HK-2 (cell line): ENCODE data around the gene AKAP8.
"Not testable (repeated sequence)": the region's sequence is repeated elsewhere in the genome, so short reads cannot be mapped to it uniquely, and the experiment has no call there.

Experiments
- DNase-seq: peaks from one replicate; pipeline ENCODE4 v3.0.0-alpha.2; 2018; ENCODE audit not compliant: unreplicated experiment

AKAP8 gene

DNA sequence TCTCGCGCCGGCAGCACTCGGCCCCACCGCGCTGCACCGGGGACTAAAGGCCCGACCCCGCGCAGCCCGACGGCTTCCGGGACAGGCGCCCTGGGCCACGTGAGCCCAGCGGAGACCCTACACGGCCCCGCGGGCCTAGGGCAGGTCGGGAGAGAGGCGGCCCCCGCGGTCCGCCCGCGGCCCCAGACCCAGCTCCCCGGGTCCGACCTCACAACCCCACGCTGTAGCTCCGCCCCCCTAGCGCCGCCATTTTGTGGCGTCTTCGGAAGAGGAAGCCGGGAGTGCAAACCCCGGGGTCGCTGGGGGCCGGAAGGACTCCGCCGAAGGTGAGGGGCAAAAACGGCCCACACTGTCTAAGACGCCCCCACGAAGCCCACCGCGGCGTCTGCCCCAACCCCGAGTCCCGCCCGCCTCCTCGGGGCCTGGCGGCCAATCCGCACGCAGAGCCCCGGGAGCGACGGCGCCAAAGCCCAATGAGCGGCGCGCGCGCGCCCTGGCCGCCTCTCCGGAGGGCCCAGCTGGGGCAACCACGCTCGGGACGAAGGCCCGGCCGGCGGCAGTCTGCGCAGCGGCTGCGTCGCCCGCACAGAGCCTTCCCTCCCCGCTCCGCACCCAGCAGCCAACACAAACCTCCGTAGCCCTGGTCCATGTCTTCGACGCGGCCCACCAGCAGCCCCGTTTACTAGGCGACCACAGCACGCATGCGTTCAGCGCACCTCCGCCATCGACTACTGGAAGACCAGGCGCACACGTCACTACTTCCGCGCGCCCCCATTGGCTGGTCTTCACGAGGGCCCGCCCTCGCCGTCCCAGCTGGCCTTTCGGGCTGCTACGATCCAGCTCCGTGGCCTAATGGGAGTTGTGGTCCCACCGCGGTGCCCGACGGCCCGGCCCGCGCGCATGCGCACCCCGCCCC lies at the start of gene AKAP8:
Gene AKAP8, minus strand, starts transcription at position 705 of the 916 bp plus-strand sequence. Its CDS starts 56 bp downstream, at position 649.
- peak; percentile 99 for DNase-seq

DNA sequence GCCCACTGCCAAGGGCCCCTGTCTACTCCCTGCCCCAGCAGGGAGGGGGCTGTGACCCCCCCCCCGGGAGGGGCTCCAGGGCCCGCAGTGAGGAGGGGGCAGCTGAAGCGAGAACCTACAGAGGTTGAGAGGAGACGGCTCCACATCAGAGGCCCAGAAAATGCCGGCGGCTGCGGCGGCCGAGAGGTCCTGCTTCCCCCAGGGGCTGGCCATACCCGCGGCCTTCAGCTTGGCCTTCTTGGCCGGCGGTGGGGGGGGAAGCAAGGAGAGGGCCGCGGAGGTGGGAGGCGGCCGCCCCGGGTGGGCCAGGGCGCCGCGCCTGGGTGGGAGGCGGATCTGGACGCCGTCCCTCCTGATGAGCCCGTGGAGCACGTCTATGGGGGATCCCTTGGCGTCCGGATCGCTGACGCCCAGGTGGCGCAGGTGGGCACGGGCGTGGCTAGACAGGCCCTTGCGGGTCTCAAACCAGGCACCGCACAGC lies 48.4 kb upstream of the AKAP8 start:
- no peak for DNase-seq

DNA sequence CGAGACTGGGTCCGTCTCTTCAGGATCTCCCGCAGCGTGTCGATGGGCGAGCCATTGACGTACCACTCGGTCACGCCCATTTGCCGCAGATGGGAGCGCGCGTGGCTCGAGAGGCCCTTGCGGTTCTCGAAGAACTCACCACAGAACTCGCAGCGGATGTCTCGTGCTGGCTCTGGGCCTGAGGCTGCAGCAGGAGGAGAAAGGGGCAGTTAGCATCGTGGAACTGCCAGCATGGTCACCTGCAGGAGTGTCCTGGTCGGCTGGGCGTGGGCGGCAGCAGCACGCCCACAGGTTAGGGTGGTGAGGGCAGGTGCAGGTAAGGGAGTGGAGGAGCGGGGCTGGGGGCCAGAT lies 47.7 kb upstream of the AKAP8 start:
- no peak for DNase-seq

DNA sequence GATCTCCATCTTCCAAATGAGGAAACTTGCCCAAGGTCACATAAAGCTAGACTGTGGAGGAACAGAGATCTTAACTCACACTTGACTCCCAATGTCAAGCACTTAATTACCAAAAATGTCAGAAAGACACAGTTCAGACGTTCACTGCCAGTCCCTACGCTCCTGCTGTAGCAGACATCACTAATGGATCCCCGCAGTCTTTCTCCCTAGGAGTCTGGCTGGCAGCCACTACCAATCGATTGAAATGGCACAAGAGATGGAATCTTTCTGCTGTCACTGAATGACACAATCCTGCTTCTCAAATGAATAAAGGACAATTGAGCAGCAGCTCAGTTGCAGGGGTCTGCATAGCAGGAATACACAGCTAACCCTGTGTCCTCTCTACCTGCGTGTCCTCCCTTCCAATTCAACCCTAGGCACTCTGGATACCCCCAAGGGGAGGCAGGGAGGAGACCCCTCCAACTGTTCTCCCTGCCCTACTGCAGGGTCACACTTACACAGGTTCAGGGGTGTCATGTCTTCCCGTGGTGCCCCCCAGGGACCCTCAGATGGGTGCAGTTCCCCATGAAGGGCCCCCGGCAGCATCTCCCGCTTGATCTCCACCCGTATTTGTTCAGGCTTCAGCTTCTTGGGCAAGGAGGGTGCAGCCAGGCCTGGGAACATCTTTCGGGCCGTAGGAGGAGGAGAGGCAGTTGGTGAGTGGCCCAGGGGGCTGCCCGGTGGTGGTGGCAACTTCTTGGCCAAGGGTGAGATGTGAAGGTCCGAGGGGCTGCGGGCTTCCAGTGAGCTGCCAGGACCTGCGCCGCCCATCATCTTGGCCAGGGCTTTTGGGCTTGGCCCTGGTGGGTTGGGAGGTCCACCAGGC lies 47.1 kb upstream of the AKAP8 start:
- no peak for DNase-seq

DNA sequence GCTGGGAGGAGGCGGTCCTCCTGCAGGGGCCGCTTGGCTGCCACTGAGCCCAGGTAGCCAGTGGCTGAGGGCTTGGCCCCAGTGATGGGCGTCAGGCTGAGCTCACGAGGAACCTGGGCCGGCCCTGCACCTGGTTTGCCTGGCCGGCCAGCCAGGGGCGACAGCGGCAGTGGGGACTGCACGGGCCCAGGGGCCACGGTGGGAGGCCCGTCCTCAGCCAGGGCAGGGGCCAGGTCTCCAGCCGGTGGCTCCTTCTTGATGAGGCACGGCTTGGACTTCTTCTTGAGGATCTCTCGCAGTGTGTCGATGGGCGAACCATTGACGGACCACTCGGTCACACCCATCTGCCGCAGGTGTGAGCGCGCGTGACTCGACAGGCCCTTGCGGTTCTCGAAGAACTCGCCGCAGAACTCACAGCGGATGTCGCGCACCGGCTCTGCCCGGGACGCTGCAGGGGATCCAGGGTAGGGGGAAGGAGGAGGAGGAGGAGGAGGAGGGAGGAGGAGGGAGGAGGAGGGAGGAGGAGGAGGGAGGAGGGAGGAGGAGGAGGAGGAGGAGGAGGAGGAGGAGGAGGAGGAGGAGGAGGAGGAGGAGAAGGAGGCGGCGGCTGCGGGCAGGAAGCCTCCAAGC lies 45.8 kb upstream of the AKAP8 start:
- no peak for DNase-seq

DNA sequence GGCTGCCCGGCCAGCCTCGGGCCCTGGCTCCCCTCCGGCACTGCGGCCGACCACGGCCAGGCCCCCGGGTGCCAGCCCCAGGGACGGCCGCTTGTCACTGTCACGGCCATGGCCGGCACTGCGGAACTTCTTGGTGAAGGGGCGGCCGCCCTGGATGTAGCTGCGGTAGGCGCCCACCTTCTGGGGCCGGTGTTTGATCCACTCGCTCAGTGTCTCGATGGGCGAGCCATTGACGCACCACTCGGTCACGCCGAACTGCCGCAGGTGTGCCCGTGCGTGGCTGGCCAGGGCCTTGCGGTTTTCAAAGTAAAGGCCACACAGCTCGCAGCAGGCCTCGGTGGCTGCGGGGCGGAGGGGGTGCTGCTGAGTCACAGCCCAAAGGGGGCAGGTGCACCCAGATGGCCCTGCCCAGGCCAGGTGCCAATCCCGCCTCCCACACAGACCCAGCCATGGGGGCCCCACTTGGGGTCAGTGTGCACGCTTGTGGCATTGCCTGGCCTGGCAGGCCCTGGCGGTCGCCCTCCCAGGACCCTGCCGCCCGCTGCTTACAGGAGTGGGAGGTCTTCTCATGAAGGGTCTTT lies 45.2 kb upstream of the AKAP8 start:
- DNase-seq = no peak

DNA sequence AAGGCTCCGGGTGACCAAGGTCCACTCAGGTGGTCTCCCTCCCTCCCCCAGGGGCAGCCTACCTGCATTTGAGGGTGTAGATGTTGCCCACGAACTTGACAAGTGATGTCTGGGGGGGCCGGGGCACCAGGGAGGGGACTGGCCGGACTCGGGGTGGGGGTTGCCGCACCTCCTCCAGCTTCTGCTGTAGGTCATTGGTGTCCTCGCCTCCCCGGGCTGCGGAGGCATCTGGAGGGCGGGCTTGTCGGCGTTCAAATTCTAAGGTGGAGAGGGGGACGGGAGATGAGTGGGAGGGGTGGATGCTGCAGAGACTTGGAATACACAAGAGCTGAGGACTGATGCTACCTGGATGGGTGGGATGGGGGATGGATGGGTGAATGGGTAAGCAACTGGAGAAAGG lies 44.5 kb upstream of the AKAP8 start:
- no peak for DNase-seq

DNA sequence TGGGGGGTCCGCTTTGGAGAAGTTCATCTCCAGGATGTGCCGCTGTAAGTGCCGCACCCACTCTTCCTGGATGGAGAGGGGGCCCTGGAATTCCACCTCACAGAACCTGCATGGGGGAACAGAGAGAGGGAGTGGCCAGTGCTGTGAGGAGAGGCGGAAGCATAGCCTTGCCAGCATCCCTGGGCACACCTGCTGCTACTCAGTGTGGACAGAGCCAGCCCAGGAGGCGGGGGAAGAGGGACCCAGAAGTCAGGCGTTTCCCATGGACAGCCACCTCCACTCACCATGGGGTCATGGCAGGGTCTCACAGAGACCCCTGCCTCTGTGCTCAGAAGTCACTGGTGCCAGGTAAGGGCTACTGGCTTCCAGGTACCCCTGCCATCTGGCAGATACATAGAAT lies 43.5 kb upstream of the AKAP8 start:
- DNase-seq = no peak

DNA sequence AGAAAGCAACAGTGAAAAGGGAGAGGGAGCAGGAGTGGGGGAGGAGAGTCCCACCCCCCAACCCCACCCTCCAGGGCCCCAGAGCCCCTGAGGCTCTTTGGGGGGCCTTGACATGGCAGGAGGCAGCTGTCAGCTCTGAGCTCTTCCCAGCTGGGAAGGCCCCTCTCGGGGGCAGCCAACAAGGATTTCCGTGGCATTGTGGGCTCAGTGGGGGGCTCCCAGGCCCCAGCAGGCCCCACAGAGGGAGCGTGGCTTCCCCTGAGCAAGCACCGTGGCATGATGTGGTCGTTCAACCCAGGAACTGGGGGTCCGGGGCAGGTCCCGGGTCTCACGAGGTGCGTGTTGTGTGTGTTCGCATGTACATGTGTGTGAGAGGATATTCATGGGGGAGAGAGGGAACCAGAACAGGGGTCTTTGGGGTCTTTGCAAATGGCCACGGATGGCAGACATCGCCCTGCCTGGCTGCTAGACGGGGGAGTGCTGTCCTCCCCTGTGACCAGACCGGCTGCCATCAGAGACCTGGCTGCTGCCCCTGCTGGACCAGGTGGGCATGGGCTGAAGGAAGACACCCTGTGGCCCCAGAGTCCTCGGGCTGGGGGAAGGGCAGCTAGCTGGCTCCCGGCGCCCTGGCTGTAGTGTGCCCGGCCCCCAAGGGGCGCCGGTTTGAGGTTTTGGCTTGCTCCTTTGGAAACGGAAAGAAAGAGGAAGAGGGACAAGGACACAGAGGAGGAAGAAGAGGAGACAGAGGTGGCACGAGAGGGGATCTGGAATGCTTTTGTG lies 42.9 kb upstream of the AKAP8 start:
- no peak for DNase-seq

DNA sequence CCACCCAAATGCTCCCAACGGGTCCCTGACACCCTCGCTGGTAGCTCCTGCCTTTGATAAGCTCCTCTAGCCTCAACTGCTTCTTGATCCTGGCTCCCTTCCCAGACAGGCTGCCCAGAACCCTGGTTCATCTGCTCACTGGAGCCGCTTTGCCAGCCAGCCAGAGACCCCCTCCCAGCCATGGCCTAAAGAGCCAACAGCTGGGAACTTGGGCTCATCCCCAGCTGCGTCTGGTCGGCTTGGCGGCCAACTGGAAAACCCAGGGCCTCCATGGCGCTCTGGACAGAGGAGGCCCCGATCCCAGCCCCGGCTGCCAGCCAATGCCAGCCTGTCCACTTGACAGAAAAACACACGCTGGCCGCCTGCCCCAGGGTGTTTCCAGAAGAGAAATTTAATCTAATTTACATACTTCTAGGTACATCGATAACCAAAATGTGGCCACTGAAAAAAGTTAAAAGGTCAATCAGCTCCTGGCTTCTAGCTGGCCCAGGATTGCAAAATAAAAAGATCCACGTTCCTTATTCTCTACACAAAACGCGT lies 42.2 kb upstream of the AKAP8 start:
- DNase-seq = no peak

DNA sequence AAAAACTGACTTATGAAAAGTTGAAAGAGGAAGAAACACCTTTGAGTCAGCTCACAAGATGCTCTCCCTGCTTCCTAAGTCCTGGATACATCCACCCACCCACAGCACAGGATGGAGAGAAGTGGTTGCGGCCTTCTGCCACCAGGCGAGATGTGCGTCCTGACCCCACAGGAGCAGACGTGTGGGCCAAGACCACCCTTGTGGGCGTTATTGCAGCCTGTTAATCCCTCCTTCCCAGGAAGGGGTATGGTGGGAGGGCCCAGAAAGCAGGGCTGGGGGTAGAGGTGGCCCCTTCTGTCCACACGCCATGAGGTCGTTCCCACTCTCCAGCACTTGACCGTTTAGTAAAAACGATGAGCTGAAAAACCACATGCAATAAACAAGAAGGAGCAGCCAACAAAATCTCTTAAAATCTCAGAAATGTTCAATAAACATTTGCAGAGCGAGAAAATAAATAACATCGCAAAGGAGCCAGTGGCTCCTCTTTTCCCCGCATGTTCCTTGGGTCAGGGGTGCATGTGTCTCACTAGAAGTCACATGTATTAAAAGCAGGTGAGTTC lies 41.6 kb upstream of the AKAP8 start:
- DNase-seq = no peak

DNA sequence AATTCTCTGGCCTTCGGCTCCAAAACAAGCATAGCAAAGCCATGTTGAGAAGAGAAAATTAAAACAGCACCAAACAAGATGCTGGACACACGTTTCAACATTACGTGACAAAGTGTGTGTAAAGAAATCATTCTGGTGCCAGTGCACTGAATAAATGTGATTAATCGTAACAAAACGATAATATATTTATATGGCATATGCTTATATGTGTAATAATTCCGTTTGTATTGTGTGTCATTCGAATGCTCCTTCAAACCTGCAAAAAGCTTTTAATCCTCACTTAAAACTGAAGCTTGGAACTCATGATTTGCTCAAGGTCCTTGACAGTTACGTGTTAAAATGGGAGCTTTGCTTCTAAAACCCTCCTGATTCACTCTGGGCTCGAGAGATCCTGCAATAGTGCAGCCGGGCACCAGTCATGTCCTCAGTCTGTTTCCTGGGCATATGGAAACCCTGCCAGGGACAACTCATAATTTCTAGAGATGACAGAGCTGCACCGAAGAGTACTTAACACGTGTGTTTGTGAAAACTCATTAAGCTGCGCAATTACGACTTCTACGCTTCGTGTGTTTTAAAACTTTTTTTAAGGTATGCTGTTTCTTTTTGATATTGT lies 39.9 kb upstream of the AKAP8 start:
- no peak for DNase-seq

DNA sequence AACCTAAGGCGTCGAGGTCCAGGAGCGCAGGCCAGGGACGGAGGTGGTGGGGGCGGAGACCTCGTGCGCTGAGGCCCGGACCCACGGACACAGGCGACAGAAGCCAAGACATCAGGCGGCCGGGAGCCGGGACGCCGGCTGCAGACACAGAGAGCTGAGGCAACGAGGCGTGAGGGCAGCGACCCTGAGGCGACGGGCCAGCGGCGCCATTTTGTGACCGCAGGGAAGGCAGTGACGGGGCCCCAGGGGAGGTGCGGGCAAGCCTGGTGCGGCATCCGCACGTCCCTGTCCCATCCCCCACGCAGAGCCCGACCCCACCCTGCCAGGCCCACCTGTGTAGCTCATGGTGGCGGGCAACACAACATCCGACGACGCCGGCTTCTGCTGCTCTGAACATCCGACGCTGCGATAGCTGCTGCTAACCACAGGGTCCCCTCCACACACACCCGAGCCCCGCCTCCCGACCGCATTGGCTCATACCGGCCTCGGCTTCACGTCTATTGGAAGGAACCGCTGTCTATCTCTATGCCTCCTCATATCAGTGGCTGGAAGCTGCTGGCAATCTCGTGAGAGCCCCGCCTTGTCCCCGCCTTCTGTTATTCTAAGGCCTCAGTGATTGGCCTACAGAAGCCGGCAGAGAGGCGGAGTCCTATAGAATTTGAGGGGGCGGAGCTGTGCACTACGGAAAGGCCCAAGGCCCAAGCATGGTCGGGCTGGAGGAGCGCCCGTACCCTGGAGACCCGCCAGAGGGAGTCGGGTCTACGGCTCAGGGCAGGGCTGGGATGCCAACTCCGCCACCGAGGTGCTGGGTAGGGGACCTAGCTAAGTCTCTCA lies 39.2 kb upstream of the AKAP8 start, which contains the start of gene AKAP8L:
Gene AKAP8L, minus strand, starts transcription at position 410 of the 834 bp plus-strand sequence. Its CDS starts 65 bp downstream, at position 345.
- peak; percentile 99 for DNase-seq

DNA sequence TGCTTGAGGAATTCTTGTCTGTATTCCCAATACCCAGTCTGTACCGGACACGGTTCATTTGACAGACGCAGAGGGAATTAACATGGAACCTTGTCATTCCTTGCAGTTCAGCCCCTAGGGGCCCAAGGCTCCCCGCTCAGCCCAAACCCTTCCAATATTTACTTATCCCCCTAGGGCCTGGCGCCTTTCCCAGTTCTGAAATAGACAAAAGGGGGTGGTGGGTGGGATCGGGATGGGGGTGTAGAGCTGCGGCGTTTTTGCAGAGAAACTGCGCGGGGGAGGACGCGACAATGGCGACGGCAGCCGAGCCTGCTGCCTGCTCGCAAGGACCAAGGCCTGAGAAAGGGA lies 38.6 kb upstream of the AKAP8 start:
- DNase-seq = no peak

DNA sequence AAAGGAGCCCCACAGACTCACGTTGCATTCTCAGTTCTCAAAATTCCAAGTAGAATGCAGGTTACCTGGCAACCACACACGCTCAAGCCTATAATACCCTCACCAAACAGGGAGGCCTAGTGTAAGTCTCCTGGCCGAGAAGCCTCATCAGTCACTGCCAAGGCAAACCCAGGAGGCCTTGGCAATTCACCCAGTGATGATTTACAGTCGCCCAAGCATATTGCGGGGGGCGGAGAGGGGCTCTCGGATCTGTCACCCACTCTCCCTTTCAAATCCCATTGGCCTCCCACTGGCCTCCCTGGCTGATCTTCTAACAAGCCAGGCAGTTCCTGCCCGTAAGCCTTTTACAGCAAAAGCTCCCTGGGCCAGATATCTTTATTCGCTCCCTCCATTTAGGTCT lies 38.1 kb upstream of the AKAP8 start:
- DNase-seq = no peak

DNA sequence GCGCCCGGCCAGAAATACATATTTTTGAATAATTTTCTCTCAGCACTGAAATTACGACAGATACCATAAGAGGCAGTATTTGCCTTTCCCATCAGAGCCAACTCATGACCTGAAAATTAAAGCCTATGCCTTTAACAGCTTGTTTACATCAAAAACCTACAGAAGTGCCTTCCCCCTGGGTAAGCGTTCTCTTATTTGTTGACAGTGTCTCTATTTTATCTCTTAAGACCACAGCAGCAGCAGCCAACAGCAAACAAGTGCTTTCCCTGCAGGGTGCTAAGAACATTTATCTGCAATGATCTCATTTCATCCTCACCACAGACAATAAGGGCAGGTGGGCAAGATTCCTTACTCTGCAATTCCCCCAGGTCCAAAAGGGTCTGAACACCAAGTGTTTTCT lies 33.2 kb upstream of the AKAP8 start:
- DNase-seq = no peak

DNA sequence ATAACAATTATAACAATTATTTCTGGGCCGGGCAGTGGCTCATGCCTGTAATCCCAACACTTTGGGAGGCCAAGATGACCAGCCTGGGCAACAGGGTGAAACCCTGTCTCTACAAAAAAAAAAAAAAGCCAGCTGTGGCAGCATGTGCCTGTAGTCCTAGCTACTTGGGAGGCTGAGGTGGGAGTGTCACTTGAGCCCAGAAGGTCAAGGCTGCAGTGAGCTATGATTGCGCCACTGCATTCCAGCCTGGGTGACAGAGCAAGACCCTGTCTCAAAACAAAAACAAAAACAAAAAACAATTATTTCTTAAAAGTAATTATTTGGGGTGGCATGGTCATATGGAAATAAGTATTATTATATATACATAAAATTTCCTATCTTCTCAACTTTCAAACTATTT lies 31.8 kb upstream of the AKAP8 start:
- DNase-seq = not testable (repeated sequence)

DNA sequence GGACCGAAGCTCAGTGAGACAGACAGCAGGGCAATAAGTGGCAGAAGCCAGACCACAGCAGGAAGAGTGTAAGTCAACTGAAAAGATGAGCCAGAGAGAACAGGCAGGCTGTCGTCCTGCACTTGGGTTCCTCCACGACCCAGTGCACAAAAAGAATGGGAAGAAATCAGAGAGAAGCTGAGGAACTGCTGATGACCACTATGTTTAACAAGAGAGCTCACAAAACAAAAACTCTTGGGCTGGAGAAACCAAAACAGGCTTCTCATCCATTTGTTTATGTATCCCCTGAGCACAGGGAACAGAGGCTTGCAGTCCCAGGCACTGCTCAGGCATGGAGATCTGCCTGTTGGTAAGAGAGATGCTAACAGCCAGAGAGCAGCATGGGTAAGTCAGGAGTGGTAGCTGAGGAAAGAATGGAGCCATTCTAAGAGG lies 25.2 kb upstream of the AKAP8 start:
- no peak for DNase-seq
